ENCODE data around the gene AFDN. TPM values are rescaled to one million over a fixed set of nuclear protein-coding genes. Genes with fewer than 3 reads are reported as not detected.

Gene AFDN, protein sequence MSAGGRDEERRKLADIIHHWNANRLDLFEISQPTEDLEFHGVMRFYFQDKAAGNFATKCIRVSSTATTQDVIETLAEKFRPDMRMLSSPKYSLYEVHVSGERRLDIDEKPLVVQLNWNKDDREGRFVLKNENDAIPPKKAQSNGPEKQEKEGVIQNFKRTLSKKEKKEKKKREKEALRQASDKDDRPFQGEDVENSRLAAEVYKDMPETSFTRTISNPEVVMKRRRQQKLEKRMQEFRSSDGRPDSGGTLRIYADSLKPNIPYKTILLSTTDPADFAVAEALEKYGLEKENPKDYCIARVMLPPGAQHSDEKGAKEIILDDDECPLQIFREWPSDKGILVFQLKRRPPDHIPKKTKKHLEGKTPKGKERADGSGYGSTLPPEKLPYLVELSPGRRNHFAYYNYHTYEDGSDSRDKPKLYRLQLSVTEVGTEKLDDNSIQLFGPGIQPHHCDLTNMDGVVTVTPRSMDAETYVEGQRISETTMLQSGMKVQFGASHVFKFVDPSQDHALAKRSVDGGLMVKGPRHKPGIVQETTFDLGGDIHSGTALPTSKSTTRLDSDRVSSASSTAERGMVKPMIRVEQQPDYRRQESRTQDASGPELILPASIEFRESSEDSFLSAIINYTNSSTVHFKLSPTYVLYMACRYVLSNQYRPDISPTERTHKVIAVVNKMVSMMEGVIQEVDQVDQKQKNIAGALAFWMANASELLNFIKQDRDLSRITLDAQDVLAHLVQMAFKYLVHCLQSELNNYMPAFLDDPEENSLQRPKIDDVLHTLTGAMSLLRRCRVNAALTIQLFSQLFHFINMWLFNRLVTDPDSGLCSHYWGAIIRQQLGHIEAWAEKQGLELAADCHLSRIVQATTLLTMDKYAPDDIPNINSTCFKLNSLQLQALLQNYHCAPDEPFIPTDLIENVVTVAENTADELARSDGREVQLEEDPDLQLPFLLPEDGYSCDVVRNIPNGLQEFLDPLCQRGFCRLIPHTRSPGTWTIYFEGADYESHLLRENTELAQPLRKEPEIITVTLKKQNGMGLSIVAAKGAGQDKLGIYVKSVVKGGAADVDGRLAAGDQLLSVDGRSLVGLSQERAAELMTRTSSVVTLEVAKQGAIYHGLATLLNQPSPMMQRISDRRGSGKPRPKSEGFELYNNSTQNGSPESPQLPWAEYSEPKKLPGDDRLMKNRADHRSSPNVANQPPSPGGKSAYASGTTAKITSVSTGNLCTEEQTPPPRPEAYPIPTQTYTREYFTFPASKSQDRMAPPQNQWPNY (N-terminal part only)
- polyA plus RNA-seq (ENCODE audit: insufficient read length in 3 of 3), result 100 to 1,000 TPM; 139 to 164 (median 157) TPM

DNA sequence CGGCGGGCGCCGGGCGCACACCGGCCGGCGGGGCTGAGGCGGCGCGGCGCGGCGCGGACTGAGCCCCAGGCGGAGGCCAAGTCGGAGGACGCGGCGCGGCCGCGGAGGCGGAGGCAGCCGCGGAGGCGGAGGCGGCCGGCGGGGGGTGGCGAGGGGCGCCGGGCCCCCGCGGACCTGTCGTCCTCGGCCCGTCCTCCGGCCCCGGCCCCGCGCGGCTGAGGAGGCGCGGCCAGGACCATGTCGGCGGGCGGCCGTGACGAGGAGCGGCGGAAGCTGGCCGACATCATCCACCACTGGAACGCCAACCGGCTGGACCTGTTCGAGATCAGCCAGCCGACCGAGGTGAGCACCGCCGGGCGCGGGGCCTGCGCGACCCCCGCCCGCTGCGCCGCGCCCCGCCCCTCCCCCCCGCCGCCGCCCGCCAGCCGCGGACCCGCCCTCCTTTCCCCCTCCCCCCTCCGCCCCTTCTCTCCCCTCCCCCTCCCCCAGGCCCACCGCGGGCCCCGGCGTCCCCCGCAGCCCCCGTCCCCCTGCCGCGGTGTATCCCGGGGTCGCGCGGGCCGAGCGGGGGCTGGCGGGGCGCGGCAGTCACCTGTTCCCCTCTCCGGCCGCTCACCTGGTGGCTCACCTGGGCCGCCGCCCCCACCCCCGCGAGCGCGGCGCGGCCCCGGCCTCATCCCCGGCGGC is at the start of gene AFDN:
AFDN (plus strand) TSS at position 16 of the 687 bp plus-strand sequence; CDS start at position 238, 222 bp downstream.
- no peak for DNase-seq (ENCODE audit: low read depth in 3 of 3, low spot score in 2 of 3)

DNA sequence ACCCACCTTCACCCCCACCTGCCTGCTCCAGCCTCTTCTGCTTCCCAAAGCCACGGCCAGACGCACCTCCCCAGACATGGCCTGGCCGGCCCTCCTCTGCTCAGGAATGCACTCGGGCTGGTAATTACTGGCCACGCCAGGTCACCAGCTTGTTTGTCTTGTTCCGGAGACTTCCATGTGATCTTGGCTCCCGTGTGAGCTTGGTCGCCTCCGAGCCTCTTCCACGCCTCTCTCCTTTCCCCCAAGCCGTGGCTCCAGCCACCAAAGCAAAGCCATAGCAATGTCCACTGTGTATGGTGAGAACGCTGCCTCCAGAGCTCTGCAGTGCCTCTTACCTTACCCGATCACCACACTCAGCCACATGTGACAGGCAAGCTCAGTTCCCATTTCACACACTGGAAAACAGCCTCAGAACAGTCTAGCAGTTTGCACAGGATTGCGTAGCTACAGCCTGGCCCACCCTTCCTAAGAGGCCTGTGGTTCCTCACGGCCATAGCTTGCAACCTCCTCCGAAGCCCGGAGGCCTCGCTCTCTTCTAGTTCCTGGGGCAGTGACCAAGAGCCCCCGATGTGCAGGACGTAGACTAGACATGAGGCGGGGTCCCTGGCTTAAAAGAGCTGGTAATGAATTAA is 48.1 kb upstream of the AFDN start:
- no peak for DNase-seq (ENCODE audit: low read depth in 3 of 3, low spot score in 2 of 3)

DNA sequence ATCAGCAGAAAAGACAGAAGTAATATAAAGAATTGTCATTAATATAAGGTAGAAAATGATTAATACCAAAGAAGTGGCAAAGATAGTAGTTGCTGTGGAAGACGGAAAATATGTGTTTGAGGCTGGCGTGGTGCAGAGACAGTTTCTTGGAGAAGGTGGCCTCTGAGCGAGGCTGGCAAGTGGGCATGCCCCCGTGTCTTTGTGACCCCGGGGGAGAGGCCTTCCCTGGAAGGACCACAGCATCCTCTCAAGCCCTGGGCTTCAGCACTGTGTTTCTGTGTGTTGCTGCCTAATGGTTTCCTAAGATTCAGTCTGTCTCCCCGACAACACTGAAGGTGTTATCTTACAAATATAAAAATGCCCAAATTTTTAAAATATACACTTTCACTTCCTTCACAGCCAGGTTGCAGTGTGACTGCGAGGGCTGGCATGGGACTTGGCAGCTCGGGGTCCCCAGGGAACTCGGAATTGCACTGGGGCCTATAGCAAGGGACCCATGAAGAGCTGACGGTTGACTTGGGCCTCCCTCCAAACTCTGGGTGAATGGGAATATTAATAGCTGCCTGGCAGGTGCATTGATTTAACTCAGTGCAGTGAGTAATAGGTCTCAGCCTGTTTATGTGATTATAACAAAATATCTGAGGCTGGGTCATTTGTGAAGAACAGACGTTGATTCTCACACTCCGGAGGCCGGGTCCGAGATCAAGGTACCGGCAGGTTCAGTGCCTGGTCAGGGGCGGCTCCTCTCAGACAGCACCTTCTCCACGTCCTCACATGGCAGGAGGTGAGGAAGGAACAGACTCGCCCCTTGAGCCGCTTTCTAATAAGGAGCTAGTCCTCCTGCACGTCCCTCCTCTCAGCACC is 47.4 kb upstream of the AFDN start:
- no peak for DNase-seq (ENCODE audit: low read depth in 3 of 3, low spot score in 2 of 3)

DNA sequence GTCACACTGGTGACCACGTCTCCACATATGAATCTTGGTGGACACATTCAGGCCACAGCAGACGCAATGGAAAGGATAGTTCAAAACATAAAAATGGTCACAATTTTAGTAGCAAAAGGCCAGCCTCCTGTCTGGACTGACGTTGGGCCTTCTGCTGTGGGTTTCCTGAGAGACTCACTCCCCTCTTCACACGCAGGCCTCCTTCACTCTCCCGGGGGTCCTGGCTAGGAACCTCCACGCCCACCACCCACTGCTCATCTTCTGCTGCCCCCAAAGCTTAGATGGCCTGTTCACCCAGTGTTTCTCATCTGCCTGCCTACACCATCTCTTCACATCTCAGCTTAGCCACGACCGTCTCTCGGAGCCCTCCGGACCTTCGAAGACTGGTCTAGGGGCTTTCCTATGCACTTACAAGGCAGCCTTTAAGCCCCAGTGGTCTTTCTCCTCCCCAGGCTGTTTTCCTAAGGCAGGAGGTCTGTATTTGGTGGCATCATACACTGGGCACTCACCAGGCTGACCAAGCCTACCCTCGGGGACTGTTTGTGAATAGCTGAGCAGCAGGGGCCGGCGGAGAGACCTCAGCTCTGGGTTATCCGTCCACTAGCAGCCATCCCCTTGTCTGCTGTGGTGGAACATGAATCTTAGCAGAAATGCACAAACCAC is 46.6 kb upstream of the AFDN start:
- no peak for DNase-seq (ENCODE audit: low read depth in 3 of 3, low spot score in 2 of 3)

DNA sequence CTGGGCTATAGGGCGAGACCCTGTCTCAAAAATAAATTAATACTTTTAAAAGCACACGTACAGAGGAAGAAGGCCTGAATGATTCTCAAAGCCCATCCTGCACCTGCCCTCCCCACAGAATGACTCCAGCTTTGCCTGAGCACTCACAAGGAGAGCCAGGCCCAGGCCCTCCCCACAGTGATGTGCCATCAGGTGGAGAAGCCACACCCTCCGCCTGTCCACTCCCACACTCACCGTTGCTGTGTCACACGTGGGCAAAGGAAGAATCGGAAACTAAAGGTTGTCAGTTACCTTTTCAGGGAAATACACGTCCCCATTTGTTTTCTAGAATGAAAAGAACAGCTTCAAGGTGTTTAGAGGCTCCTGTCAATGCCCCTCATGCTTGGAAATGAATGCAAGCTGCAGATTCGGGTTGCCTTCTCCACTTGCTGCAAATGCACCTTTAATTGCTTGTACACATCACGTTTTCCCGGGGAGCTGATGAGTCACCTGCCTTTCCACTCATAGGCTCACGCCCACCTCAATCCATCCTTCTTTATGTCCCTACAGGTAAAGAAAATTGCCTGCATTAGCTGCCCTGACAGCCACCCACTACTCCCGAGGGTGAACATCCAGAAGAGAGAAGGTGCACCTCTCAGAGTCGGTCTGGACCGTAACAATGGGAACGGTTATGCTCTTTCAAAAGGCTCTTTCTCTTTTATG is 45.5 kb upstream of the AFDN start:
- DNase-seq (ENCODE audit: low read depth in 3 of 3, low spot score in 2 of 3), result no peak

DNA sequence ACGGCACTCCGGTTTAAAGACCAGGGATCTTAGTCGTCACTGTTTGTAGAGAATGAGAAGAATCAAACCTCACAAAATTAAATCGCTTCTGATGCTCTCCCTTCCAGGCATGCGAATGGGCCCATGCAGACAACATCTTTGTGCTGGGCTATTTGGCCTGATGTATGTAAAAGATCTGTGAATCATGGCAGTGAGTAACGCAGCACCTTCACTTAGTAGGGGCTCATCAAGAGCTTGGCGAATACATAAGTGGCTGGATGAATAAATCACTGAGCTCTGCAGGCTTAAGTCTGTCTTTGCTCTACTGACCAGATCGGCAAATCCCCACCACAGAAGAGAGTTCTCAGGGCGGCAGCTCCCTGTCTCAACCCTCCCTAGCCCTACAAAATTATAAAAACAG is 44.8 kb upstream of the AFDN start:
- no peak for DNase-seq (ENCODE audit: low read depth in 3 of 3, low spot score in 2 of 3)

DNA sequence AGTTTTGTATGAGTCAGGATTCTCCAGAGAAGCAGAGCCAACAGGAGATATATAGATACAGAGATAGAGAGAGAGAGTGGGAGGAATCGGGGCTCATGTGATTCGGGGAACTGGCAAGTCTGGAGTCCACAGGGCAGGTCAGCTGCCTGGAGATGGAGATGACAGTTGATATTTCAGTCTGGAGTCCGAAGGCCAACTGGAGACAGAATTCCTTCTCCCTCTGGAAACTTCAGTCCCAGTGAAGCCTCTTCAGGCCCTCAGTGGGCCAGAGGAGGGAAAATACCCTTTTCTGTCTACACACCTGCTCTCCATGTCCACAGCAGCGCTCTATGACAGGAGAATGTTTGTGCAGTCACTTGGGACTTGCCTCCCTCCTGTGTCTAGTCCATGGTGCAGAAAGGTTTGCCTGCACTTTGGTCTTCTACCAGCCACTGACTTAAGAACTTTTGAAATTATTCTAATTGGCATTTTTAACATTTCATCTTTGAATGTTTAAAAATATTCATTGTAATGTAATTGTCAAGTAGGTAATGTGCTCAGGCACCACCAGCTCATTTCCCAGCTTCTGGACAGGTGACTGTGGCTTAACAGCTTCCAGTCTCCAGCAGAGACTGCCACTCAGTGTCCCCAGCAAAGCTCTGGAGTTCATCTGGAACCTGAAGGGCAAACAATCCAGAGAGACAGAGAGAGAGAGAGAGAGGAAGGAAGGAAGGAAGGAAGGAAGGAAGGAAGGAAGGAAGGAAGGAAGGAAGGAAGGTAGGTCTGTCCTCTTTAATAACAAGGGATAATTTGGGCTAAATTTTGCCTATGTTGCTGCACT is 43.8 kb upstream of the AFDN start:
- no peak for DNase-seq (ENCODE audit: low read depth in 3 of 3, low spot score in 2 of 3)

DNA sequence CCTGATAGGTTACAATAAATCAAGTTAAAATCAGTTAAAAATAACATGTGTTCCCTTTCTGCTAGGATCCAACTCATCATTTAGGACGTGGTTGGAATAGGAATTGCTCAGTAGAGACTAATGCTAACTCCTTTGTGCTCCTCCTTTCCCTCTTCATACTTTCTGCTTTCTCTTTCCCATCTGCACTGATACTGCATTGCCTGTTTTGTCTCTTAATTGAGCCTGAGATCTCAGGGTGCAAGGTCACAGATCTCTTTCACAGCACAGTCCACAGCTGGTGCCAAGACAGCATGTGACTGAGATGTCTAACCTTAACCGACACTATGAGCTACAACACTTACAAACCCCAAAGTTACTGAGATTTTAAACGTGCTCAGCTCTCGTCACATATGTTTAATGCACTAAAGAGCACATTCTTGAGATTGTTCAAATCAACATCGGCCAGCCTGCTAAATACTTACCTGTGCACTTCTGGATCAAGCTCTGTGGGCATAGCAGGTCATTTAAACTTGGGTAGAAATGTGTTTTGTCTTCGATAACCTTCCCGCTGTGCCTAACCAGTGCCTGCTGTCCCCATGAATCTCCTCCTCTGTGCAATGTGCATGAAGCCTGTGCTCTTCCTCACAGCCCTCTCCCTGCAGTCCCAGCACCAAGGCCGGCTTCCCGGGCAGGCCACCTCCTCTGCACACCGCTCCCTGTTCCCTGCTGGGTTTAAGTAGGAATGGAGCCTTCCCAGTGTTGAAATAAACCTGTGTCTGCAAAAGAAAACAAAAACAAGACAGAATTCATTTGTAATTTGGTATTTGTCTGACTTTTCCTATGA is 39.6 kb upstream of the AFDN start:
- no peak for DNase-seq (ENCODE audit: low read depth in 3 of 3, low spot score in 2 of 3)

DNA sequence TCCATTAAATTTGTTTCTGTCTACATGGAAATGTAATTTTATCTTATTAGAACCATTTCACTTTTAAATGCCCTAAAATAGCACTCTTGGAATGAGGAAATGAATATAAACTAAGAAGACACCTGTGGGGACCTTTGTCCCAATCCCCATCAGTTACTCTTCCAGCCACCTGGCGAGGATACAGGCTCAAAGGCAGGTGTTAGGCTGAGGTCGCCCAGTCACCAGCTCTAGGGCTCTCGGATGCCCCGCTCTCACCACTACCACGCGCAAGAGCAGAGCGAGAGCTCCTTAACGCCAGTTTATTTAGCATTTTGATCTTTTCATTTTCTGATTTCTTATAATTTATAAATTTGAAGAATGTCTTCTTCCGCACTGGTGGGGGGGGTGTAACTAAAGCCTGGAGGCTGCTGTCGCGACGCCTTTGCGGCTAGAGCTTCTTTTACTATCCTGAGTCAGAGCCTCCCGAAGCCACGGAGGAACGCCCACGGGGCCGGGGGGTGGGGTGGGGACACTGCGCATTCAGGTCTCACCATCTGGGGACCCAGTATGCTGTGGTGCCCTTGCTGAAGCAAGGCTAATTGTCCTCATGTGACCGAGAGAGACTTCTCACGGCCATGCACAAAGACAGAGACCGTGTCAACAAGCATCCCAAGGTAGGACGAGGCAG is 38.7 kb upstream of the AFDN start:
- no peak for DNase-seq (ENCODE audit: low read depth in 3 of 3, low spot score in 2 of 3)

DNA sequence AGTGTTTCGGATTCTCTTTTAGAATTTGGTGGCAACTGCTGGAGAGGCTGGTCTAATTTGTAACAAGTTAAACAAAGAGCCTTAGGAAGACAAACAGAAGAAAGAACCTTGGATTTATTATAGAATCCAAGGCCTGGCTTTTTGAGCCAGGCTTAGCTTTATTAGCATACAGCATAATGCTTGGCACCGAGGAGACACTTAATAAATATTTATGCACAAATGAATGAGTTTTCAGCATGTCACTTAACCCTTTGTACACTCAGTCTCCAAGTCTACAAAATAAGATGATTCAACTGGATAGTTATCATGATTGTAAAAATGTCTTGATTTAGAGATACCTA is 38.2 kb upstream of the AFDN start:
- DNase-seq (ENCODE audit: low read depth in 3 of 3, low spot score in 2 of 3), result no peak

DNA sequence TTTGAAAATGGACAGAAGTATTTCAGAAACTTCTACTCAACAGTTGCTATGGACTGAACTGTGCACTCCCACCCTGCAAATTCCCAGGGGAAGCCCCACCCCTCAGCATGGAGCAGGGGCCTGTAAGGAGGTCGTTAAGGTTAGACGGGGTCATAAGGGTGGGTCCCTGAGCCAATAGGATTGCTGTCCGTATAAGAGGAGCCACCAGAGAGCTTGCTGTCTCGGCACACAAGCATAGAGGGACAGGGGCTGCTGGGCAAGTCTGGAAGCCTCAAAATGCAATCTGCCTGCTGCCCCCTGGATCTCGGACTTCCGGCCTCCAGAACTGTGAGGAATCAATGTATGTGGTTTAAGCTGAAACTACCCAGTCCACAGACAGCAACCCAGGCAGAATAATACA is 37.4 kb upstream of the AFDN start:
- no peak for DNase-seq (ENCODE audit: low read depth in 3 of 3, low spot score in 2 of 3)

DNA sequence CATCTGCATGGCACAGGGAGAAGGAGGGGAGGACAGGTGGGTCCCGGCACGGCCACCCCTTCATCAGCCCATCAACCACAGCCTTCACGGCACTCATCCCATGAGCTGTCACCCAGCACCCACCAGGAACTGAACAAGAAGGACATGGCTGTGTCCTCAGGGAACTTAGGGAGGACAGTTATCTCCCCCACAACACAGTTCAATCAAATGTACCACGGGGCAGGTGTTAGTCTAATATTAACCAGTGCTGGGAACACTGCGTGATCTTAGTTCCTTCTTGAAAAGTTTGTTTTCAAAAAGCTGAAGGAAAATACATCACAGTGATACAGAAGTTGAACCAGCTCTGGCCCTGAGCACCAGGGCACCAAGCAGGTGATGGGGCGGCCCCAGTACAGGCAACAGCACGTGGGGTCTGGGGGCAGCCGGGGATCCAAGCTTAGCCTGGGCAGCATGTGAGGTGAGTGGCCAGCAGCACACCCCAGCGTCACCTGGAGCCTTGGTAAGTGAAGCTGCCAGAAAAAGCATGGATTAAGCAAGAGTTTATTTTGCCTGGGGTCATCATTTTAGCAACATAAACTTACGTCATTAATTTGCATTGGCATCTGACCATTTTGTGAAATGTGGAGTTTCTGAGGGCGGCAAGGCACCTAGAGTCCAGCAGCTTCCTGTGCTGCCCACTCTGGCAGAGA is 35.5 kb upstream of the AFDN start:
- no peak for DNase-seq (ENCODE audit: low read depth in 3 of 3, low spot score in 2 of 3)

DNA sequence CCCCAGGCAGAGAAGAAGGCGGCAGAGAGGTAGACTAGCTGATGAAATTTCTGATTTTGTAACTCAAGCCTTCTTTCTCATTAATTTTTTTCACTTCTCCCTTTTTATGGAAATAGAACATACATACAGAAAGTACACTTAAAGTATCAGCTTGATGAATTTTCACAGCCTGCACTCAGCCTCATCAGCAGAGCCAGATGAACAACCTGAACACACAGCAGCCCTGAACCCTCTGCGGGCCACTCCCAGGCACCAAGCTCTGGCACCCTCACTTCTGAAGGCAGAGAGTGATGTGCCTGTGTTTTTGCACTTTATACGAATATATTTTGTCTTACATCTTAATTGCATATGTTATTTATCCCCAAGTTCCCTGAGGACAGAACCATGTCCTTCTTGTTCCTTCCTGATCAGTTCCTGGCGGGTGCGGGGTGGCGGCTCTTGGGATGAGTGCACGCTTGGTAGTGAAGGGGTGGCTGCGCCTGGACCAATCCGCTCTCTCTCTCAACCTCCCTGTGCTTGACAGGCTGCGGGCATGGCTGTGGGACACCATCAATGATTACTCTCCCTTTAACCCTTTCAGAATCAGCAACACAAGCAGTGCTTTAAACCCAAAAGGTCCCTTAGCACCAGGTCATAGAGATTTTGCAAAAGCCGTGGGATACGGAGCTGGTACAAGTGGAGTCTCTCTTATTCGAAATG is 34.8 kb upstream of the AFDN start:
- DNase-seq (ENCODE audit: low read depth in 3 of 3, low spot score in 2 of 3), result no peak

DNA sequence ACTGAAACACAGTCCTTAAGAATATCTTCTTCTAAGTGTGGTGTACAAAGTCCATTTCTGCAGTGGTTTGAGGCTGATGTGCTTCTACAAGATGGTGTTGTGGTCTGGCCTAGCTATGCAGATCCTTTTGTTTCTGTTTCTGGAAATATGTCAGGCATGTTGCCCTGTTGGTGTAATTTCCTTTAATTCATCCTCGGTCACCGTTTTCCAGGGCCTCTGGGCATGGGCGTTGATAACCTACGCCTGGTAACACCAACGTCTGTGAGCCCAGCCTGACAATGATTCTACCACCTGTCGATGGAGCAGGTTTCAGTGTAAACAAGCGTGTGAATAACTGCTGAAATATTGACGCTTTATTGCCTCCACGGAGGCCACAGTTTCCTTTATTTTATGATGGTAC is 33.3 kb upstream of the AFDN start:
- DNase-seq (ENCODE audit: low read depth in 3 of 3, low spot score in 2 of 3), result no peak

Measured in right renal cortex interstitium (tissue), 3 donors.